NCI-H510A treated with DMSO at 0.1 percent for 48 hours (cell line): Measurements from ENCODE around the gene NFKBIB.
"Not testable (repeated sequence)": the region's sequence is repeated elsewhere in the genome, so short reads cannot be mapped to it uniquely, and the experiment has no call there.

Experiments used
- DNase-seq: peaks from one replicate; lab custom pipeline; 2025; lab: John Stamatoyannopoulos, UW

NFKBIB gene

DNA sequence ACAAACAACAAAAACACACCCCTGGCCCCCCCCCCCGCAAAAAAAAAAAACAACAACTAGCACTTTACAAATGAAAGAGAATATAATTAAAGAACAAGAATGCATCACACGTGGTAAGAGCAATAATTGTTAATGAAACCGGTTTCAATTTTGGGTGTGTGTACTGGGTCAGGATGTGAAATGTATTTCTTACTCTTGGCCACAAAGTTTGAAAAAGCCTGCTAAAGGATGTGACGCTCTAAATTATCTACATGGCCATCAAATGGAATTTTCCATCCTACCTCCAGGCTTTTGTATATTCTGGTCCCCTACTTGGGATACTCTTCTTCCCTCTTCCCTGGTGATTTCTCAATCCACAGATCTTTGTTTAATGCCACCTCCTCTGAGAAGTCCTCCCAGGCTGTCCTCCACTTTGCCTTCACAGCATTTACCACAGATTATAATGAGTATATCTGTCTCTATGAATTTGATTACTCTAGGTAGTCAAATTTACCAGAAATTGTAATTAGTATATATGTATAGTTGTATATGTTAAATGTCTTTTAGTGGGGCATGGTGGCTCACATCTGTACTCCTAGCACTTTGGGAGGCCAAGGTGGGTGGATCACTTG lies 28.7 kb downstream of the NFKBIB start:
- no peak for DNase-seq

DNA sequence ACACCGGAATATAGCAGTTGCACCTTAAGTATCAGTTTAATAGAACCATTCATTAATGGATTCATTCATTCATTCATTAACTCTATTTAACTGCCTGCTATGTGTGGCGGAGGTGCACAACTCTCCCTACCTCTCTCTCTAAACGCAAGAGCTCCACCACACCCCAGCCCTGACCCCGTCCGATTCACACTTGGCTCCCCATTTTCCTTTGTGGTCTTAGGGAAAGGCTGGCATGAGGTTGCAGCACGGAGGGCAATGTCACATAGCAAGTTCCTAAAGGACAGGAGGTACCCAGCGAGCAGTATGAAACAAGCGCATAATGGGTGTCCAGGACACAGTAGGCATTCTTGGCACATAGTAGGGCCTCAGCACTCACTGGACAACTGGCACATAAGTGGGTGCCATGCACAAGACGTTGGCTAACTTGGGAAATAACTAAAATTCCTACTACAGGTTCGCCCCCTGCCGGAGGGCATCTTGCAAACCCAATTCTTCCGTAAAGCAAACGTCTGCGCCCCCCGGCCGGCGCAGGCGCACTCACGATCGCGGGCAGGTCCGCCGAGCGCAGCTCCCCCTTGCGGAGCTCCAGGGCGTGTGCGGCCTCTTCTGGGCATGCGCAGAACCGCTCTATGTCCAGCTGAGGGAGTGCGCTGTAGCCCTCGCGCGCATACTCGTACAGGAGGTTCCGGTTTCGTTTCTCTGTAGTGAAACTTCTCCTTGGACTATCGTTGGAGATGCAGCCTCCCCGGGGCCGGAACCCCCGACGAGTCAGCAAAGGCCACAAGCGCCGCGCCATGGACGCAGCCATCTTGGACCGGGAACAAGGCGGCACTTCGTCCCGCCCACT lies 30.4 kb downstream of the NFKBIB start, which contains the start of gene SARS2:
TSS of gene SARS2 (minus strand) at position 835 of the 847 bp plus-strand sequence. CDS start at position 808, 27 bp downstream.
- peak; percentile 95 for DNase-seq

DNA sequence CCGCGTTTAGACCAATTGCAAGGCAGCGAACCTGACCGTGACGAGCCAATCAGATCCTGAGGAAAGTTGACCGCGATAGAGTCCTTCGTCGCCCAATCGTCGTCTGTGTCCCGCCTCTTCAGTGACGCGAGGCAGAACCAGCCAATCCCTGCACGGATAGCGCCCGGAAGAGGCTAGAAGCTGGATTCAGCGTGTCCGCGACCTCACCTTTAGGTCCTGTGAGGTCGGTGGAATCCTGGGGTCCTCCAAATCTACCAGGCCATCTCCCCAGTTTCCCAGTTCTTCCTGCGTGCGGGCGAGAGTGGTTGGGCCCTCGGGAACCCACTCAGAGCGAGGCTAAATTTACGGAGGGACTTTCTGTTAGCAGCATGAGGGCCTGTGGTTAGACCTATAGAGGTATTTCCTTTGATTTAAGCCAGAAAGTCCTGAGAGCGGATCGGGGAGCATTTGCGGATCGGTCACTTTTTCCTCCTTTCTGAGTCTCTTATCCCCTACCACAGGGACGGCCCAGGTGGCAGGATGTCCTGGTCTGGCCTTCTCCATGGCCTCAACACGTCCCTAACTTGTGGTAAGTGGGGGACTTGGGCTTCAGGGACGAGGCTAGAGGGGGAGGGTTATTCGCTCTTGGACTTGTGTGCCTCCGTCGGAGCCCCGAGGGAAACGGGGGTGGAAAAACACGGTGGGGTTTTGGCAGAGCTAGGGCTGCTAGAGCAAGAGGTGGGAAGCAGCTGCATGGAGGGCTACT lies 31.2 kb downstream of the NFKBIB start, which contains the start of gene MRPS12:
TSS of gene MRPS12 (plus strand) at position 169 of the 745 bp plus-strand sequence. CDS start at position 520, 351 bp downstream.
- peak; percentile 98 for DNase-seq

DNA sequence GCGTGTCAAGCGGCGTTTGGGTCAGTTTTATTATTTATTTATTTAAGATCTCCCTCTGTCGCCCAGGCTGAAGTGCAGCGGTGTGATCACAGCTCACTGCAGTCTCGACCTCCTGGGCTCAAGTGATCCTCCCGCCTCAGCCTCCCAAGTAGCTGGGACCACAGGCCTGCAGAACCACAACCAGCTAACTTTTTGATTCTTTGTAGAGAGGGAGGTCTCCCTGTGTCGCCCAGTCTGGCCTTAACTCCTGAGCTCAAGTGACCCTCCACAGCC lies 31.7 kb downstream of the NFKBIB start:
- DNase-seq: no peak

DNA sequence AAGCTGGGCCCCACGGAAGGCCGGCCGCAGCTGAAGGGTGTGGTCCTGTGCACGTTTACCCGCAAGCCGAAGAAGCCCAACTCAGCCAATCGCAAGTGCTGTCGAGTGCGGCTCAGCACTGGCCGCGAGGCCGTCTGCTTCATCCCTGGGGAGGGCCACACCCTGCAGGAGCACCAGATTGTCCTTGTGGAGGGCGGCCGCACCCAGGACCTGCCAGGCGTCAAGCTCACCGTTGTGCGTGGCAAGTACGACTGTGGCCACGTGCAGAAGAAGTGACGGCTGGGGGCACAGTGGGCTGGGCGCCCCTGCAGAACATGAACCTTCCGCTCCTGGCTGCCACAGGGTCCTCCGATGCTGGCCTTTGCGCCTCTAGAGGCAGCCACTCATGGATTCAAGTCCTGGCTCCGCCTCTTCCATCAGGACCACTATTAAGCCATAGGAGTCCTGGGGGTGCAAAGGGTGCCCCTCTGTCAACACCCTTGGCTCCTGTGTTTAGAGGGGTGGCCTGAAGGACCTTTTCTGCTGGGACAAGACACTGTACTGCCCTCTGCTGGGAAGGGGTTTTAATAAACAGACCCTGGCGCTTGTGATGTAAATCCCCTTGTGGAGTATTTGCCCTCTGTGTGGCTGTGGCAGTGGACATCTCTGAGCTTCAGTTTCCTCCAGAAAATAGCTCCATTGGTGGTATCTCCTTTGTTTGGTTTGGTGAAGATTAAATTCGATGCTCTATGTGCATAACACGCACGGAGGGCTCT lies 32.8 kb downstream of the NFKBIB start:
- peak; percentile 3 for DNase-seq

DNA sequence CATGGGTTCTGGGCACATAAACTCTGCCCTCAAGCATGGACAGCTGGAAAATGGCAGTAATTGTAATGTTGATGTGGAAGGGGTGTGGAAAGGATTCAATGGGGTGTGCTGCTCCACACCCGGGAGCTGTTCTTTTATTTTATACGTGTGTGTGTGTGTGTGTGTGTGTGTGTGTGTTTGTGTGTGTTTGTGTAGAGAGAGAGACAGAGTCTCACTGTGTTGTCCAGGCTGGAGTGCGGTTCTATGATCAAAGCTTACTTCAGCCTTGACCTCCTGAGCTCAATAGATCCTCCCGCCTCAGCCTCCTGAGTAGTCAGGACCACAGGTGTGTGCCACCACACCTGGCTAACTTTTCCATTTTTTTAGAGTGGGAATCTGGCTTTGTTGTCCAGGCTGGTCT lies 33.8 kb downstream of the NFKBIB start:
- DNase-seq: no peak

DNA sequence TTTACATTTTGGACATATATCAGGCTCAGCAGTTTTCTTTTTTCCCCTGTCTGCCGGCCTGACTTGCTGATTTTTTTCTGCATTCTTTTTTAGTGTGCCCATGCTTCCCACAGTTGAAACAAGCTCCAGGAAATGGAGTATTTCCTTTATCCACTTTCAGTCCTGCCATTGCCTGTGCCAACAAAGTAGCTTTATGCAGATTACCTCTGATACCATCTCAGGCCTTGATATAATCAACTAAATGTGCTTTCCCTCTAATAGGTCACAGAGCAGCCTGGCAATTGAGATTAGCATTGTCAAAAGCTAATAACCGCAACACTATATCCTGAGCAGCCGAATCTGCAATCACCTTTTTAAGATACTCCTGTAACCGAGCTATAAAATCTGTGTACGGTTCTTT lies 40.2 kb downstream of the NFKBIB start:
- no peak for DNase-seq

DNA sequence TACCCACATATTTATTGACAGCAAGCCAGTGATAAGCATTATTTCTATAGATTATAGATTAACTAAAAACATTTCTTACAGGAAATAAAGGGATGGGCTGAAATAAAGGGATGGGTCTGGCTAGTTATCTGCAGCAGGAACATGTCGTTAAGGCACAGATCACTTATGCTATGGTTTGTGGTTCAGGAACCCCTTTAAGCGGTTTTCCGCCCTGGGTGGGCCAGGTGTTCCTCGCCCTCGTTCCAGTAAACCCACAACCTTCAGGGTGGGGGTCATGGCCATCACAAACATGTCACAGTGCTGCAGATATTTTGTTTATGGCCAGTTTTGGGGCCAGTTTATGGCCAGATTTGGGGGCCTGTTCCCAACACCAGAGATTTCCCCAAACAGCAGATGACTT lies 41.7 kb downstream of the NFKBIB start:
- DNase-seq: not testable (repeated sequence)

DNA sequence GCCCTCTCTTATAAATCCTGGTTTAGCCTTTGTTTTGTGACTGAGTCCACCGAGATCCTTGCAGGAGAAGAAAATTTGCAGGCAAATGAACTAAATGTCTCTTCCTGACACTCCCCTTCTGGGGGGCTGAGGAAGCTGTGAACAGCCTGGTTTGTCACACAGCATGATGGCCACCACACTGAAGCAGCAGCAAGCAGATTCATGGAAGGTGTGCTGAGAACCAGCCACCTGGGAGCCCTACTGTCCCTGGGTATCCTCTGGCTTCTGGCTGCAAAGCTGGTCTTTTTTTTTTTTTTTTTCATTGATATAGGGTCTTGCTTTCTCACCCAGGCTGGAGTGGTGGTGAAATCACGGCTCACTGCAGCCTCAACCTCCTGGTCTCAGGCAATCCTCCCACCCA lies 42.2 kb downstream of the NFKBIB start:
- DNase-seq: no peak

DNA sequence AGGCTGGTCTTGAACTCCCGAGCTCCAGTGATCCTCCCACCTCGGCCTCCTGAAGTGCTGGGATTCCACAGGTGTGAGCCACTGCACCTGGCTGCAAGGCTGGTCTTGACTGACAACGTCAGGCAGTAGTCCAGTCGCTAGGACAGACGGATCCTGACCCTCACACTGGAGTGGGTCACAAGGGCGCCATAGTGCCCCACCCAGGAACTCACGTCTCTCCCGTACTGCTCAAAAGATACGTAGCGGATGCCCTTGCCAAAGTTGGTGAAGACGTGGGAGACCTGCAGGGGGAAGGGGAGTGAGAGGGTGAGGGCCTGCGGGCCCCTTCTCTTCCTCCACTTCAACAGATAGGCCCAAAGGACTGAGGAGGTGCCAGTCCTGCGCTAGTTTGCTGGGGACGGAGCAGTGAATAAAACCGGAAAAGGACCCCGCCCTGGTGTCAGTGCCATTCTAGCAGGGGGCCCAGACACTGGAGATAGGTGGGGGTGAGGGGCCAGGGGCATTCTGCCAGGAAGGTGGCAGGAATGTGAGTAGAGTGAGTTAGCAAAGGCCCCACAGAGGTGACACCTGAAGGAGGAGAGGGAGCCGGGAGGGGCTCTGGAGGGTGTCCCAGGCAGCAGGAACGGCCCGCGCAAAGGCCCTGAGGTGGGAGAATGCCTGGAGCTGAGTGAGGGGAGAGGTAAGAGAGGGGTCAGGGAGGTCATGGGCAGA lies 42.9 kb downstream of the NFKBIB start:
- DNase-seq: no peak

DNA sequence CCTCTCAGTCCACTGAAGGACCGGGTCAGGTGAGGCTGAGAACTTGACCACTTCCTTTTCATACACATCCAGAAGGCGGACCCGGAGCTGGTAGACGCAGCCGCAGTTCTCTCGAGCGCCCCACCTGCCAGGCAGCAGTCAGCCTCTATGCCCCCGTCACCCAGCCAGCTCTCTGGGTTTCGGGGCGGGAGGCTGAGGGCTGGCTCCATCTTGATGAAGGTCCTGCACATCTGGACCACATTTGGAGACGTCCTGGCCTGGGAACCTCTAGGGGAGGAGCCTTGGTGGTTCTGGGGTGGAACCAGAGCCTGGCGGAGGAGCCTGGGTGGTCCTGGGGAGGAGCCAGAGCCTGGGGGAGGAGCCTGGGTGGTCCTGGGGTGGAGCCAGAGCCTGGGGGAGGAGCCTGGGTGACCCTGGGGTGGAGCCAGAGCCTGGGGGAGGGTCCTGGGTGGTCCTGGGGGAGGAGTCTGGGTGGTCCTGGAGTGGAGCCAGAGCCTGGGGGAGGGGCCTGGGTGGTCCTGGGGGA lies 45.3 kb downstream of the NFKBIB start:
- DNase-seq: no peak

DNA sequence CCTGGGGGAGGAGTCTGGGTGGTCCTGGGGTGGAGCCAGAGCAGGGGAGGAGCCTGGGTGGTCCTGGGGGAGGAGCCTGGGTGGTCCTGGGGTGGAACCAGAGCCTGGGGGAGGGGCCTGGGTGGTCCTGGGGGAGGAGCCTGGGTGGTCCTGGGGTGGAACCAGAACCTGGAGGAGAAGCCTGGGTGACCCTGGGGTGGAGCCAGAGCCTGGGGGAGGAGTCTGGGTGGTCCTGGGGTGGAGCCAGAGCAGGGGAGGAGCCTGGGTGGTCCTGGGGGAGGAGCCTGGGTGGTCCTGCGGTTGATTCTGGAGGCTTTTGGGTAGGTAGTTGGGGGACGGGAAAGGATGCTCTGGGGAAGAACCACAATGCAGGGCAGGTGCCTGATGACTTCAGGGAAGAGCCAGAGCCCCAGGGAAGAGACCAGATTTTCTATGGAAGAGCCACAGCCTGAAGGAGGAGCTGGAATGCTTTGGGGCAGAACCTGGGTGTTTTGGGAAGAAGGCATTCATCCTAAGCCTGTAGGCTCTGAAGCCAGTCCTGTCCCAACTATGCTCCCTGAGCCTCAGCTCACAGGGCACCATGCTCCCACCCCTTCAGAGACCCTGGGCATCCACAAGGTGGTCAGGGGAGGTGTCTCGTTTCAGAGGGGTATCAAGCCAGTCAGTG lies 45.9 kb downstream of the NFKBIB start:
- no peak for DNase-seq

DNA sequence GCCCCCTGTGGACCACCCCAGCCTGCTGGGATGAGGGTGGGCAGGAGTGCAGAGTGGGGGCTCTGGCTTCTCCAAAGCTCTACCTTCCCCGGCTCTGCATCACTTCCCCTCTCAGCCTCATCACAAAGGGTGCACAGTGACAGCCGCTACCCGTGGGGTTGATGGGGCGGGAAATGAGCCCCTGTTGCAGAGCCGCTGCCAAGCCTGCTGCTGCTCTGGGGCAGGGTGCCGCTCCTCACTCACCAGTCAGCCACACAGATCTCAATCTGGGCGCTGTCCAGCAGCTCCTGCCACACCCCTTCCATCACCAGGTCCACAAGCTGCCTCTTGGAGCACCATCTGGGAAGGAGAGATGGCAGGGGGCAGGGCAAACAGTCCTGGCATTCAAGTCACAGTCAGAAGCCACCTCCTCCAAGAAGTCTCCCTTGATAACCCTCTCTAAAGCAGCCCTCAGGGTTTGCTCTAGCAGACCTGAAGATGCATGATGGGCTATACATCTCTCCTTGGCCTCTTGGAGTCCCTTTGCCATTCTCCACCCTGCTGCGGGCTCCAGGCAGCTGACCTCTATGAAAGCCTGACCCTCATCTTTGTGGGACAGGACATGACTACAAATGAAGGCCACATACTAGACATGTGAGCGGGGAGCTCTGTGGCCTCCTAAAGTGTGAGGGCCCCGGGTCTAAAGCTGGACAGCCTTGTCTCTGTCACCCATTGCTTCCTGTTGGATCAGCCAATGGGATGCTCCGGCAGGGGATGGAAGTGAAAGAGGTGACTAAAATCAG lies 46.7 kb downstream of the NFKBIB start:
- no peak for DNase-seq

DNA sequence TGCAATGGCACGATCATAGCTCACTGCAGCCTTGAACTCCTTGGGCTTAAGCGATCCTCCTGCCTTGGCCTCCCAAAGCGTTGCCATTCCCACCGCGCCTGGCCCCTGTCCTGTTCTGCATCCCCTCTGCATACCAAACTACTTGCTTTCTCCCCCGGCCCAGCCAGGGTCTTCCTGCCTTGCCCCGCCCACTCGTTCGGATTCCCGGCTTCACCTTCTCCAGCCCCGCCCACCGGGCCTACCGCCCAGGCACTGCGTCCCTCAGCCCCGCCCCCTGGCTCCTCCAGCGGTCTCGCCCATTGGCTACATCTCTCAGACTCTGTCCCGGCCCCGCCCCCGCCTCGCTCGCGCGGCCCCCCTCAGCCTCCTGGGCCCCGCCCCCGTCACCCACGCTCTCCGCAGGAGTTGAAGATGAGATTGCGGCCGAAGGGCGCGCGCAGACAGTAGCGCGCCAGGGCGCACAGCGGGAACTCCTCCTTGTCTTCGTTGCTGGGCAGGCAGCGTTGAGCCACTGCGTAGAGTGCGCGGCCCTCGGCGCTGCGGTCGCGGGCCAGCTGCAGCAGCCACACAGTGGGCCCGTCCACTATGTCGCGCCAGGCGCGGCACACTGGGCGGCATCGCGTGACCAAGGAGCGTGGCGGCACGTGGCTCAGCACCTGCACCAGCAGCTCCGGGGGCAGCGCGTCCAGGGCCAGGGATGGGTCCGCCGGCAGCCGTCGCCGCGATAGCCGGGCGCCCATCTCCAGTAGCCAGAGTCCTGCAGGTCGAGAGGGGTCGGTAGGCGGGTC lies 50.0 kb downstream of the NFKBIB start:
- no peak for DNase-seq

DNA sequence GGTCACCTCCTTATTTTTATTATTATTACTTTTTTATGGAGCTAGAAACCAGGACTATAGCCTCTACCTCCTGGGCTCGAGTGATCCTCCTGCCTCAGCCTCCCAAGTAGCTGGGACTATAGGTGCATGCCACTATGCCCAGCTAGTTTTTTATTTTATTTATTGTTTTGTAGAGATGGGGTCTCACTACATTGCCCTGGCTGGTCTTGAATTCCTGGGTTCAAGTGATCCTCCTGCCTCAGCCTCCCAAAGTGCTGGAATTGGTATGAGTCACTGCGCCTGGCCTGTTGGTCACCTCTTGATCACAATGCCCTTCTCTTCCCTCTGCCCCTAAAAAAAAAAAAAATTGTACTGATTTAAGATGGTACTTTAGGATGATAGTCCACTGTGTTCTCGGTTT lies 51.4 kb downstream of the NFKBIB start:
- no peak for DNase-seq

DNA sequence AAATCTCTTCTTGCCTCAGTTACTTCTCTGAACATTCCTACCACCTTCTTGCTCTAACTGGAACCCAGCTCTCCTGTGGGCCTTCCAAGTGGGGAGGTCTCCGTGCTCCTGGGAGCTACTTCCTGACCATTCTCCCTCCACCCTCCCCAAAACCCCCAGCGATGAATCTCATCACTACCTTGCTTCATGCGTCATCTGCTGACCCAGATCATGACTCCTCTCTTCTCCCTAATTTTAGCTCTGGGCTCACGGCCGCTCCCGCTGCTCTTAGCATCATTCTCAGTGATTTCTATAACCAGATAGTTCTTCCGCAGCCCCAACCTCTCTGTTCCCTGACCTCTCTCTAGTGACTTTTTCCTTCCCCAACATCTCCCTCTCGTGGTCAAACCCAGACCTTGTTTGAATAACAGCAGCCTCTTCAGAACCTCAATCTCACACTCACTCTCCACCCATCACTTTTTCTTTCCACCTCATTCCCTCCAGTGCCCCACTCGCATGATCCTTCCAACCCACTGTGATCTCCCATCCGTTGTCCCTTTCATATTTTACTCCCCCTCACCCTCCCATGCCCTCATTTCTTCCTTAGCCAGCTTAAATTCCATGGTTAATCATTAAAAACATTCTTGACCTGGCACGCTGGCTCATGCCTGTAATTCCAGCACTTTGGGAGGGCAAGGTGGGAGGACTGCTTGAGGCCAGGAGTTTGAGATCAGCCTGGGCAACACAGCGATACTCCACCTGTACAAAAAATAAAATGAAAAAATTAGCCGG lies 52.8 kb downstream of the NFKBIB start:
- no peak for DNase-seq

DNA sequence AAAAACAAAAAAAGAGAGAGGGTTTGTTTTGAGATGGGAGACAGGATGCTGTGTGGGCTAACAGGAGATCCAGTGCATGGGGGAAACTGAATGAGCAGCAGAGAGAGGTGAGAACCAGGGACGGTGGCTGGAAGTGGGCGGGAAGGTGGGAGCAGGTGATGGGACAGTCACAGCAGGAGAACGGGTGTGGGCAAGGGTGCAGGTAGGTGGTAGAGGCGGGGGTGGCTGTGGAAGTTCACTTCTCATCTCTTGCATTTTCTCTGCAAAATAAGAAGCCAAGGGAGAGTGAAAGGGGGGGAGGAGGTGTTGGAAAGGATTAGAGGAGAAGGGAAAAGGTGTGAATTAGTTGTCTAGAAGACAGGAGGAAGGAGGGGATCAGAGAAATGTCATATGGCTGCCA lies 53.9 kb downstream of the NFKBIB start:
- no peak for DNase-seq

DNA sequence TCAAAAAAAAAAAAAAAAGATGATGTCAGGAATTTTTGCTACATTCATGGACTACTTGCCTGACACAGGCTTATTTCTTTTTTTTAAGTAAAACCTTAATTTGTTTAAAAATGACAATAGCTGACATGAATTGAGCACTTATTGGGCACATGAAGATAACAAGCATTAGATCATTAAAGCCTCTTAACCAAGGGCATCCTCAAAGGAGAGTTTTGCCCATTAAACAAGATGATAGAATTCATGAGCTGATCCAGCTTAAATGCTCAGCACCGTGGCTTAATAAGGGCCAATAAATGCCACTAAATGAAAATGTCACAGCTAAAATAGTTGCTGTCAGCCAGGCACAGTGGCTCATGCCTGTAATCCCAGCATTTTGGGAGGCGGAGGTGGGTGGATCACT lies 56.5 kb downstream of the NFKBIB start:
- no peak for DNase-seq
